ENCODE measurements around the gene BAG3. TPM values are rescaled to one million over a fixed set of nuclear protein-coding genes. Genes with fewer than 3 reads are reported as not detected.

Gene BAG3
- total and polyA plus RNA-seq, 2 of the 8 experiments (the other 6 are each of a cell fraction or from before 2014, with no cell fraction given): 3.5 to 13.3 TPM

- Histone ChIP-seq H3K27ac (ENCODE audit: low read depth, low read length) (no peak overlapping the region), H2AK5ac (ENCODE audit: low read depth, low read length) (no peak overlapping the region), H3K27me3 (replicated peaks in 1 of 4; ENCODE audit: control insufficient read depth in 3 of 4, extremely low read depth in 1 of 4, insufficient read depth in 3 of 4, low read length in 3 of 4) (no peaks in the 10 kb centered on the region), H3K4ac (replicated peaks; ENCODE audit: insufficient read length, low read depth, low read length) (no peak overlapping the region), H2BK5ac (ENCODE audit: low read depth, low read length) (no peak overlapping the region), H3K36me3 (ENCODE audit: control insufficient read depth in 2 of 4, insufficient read depth in 4 of 4, low read length in 3 of 4) (peaks cover 0 to 8% (median 2%) of the 10 kb centered on the region in 4 experiments; a peak in 5 of 8 replicates), H2BK120ac (replicated peaks; ENCODE audit: low read depth, low read length) (no peak overlapping the region), H3K14ac (ENCODE audit: insufficient read length) (no peak overlapping the region), H3K4me2 (ENCODE audit: insufficient read depth in 1 of 2, low read depth in 2 of 2, low read length in 2 of 2) (no peak overlapping the region), H4K20me1 (replicated peaks in 1 of 2; ENCODE audit: control insufficient read depth in 1 of 2, insufficient read depth in 2 of 2, low read length in 2 of 2) (no peaks in the 10 kb centered on the region), H2BK15ac (ENCODE audit: low read length) (no peak overlapping the region), H4K91ac (replicated peaks; ENCODE audit: insufficient read length, low read length) (no peak overlapping the region), H2AFZ (ENCODE audit: low read length) (no peak overlapping the region), H3K4me3 (ENCODE audit: extremely low read depth in 1 of 4, insufficient read depth in 2 of 4, low read depth in 3 of 4, low read length in 4 of 4) (no peak overlapping the region), H2BK12ac (ENCODE audit: low read depth, low read length) (no peak overlapping the region), H3K9me3 (ENCODE audit: insufficient read depth in 2 of 2, low read depth in 1 of 2, low read length in 1 of 2) (no peaks in the 10 kb centered on the region), H2BK20ac (ENCODE audit: low read length) (no peak overlapping the region), H3K9ac (replicated peaks in 1 of 4; ENCODE audit: extremely low read depth in 1 of 4, low read depth in 3 of 4, low read length in 3 of 4) (no peak overlapping the region), H3K18ac (ENCODE audit: extremely low read depth, low read length) (no peak overlapping the region), H4K8ac (ENCODE audit: extremely low read depth, insufficient read depth, low read length) (no peak overlapping the region), H3K56ac (replicated peaks; ENCODE audit: insufficient read length, low read depth, low read length) (no peak overlapping the region), H3K79me2 (ENCODE audit: control insufficient read depth in 1 of 2, insufficient read depth in 2 of 2, low read length in 2 of 2) (no peaks in the 10 kb centered on the region), H3K4me1 (replicated peaks in 1 of 4; ENCODE audit: control insufficient read depth in 3 of 4, insufficient read depth in 4 of 4, low read length in 3 of 4) (peaks cover 10 to 17% (median 13%) of the 10 kb centered on the region in 4 experiments), H4K5ac (ENCODE audit: insufficient read length, low read depth, low read length) (no peak overlapping the region), H3K23ac (ENCODE audit: insufficient read length) (no peak overlapping the region), H3K23me2 (ENCODE audit: low read depth, low read length) (no peaks in the 10 kb centered on the region), H3K79me1 (ENCODE audit: low read depth, low read length) (peaks cover 8% of the 10 kb centered on the region)
- WGBS, 2 experiments (ENCODE audit: extremely low coverage in 1 of 2, insufficient coverage in 1 of 2, insufficient read length in 1 of 2, insufficient replicate concordance in 2 of 2, low coverage in 1 of 2, low lambda C conversion rate in 2 of 2, missing lambda C conversion rate in 1 of 2): 92% methylated on average over 4 of the region's 4 CpGs; no CpG with 5 or more reads in 1 of the 2 experiments
- POLR2A ChIA-PET (ENCODE audit: partially characterized antibody): interaction anchor here (0.8 to 3.4 kb wide), 4 partner anchors 16 to 201 kb away, joined by 3 to 11 read pairs (median 4); partner anchors contain the start of gene MCMBP
- CTCF ChIA-PET (ENCODE audit: partially characterized antibody): interaction anchor here (1.0 to 2.6 kb wide), 7 partner anchors 9 to 201 kb away, joined by 3 to 8 read pairs (median 4); partner anchors contain the start of gene MCMBP
- no peak for FAIRE-seq
- DNase-seq (ENCODE audit: low read depth in 1 of 2, low spot score in 2 of 2): no peak
- no peak for TF ChIP-seq SP2 (IDR thresholded peaks at IDR 0.05; ENCODE audit: low read length)
- TF ChIP-seq MAFK (IDR thresholded peaks at IDR 0.05; ENCODE audit: low read depth, low read length): no peak
- TF ChIP-seq EZH2 (IDR thresholded peaks at IDR 0.05; ENCODE audit: low read depth, low read length, severe bottlenecking): no peak
- TF ChIP-seq ATF2 (IDR thresholded peaks at IDR 0.05; ENCODE audit: low read length): no peak
- no peak for TF ChIP-seq CTBP2 (IDR thresholded peaks at IDR 0.05; ENCODE audit: borderline replicate concordance, insufficient read depth, insufficient read length, low read length)
- no peak for TF ChIP-seq ATF3 (IDR thresholded peaks at IDR 0.05; ENCODE audit: insufficient read depth, low read depth, low read length)
- no peak for TF ChIP-seq TAF7 (optimal IDR thresholded peaks at IDR 0.05; ENCODE audit: borderline replicate concordance, low read depth, low read length)
- TF ChIP-seq CREB1 (IDR thresholded peaks at IDR 0.05): no peak
- TF ChIP-seq USF2 (IDR thresholded peaks at IDR 0.05; ENCODE audit: low read length): no peak
- no peak for TF ChIP-seq POLR2A (IDR thresholded peaks at IDR 0.05; ENCODE audit: control extremely low read depth in 1 of 2, low read depth in 2 of 2, low read length in 2 of 2)
- TF ChIP-seq TAF1 (IDR thresholded peaks at IDR 0.05; ENCODE audit: low read depth, low read length): no peak
These were observed 20.2 kb downstream of the BAG3 start for GRCh38 chr10:119671381-119671780.

Data from H1 (cell line).